Activated T-cell treated with anti-CD3 and anti-CD28 coated beads, Interleukin-2, amount 50 U/mL, for 72 hours (primary cell): ENCODE measurements around the gene CCR5. TPM values are rescaled to one million over a fixed set of nuclear protein-coding genes. Genes with fewer than 3 reads are reported as not detected.

Source experiments
- ATAC-seq, 2 donors: fragments of 150-1000 bp; cut with Tn5 transposase; replicated peaks in 1 of 2; 2 replicates each; pipeline ENCODE4 v1.10.0; 2021; ENCODE audit warnings: moderate library complexity in 2 of 2, mild to moderate bottlenecking in 1 of 2
- DNase-seq, 2 donors: peaks; one replicate each; pipeline ENCODE4 v3.0.0; 2021 to 2022; ENCODE audit warnings: mixed read lengths in 1 of 2
- H3K27ac Mint-ChIP-seq: one replicate; pipeline ENCODE4 v1.8.0; 2022; ENCODE audit warnings: mild to moderate bottlenecking, moderate library complexity, mixed read lengths
- H3K27me3 Mint-ChIP-seq: one replicate; pipeline ENCODE4 v1.8.0; 2022; ENCODE audit warnings: low read depth, mixed read lengths
- H3K36me3 Mint-ChIP-seq, 2 donors: one replicate each; pipeline ENCODE4 v1.8.0; 2022; ENCODE audit warnings: mixed read lengths in 2 of 2, mild to moderate bottlenecking in 1 of 2; ENCODE audit not compliant: insufficient read depth in 2 of 2
- H3K4me1 Mint-ChIP-seq: one replicate; pipeline ENCODE4 v1.8.0; 2022; ENCODE audit warnings: low read depth, mixed read lengths
- H3K4me3 Mint-ChIP-seq, 2 donors: one replicate each; pipeline ENCODE4 v1.8.0; 2022; ENCODE audit warnings: mild to moderate bottlenecking in 2 of 2, mixed read lengths in 2 of 2, moderate library complexity in 2 of 2
- H3K9me3 Mint-ChIP-seq, 2 donors: one replicate each; pipeline ENCODE4 v1.8.0; 2022; ENCODE audit warnings: mixed read lengths in 2 of 2
- total RNA-seq, 2 donors: library from RNA; stranded (reverse); gene quantifications; one replicate each; pipeline ENCODE4 v1.2.3, GENCODE V29; 2022

Gene CCR5
- total RNA-seq, 2 donors from 2014 or later, result 0.29 to 1.4 TPM

DNA sequence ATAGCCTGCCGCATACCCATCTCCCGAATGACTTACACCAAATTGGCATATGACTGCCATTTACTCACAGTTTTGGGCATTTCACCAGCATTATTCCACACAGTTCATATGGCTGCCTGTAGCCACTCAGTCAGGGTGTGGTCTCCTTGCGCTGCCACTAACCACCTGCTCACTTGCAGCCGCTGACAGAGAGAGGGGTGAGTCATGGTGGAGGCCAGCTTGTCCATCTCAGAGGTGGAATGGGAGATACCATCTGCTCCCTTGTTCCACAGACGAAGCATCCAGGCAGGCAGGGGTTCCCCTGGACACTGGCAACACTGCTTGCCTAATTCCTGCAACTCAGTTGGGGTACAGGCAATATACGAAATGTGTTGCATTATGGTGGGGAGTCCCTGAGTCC is 51.9 kb downstream of the CCR5 start:
- DNase-seq (no peak), ATAC-seq (no peak)
- Mint-ChIP-seq H3K36me3 (no peaks in the 10 kb centered on the region), H3K4me3 (no peak overlapping the region), H3K27ac (no peak overlapping the region), H3K9me3 (no peaks in the 10 kb centered on the region), H3K4me1 (peaks cover 6% of the 10 kb centered on the region), H3K27me3 (no peaks in the 10 kb centered on the region)

GRCh38 chr3:46423588-46423987 is 52.8 kb downstream of the CCR5 start:
- no peak overlapping the region for H3K4me3 Mint-ChIP-seq
- peaks cover 6% of the 10 kb centered on the region for H3K4me1 Mint-ChIP-seq
- no peaks in the 10 kb centered on the region for H3K27me3 Mint-ChIP-seq
- no peak overlapping the region for H3K27ac Mint-ChIP-seq
- no peaks in the 10 kb centered on the region for H3K36me3 Mint-ChIP-seq
- no peaks in the 10 kb centered on the region for H3K9me3 Mint-ChIP-seq
- DNase-seq, result no peak
- no peak for ATAC-seq

Other genes starting within 250 kb of the CCR5 start
- under 1 TPM; 0.17 to 0.51 TPM for gene CCR1, start 162.6 kb upstream of the CCR5 start, total RNA-seq
- not detected for gene CCR3, start 128.5 kb upstream of the CCR5 start, total RNA-seq
- gene CCR2, start 16.8 kb upstream of the CCR5 start, total RNA-seq, result under 1 TPM in 1 of 2 donors, not detected in 1; 0.46 TPM
- 1 to 10 TPM; 2.5 to 3.2 TPM for gene CCRL2, start 36.3 kb downstream of the CCR5 start, total RNA-seq
- gene LTF, start 94.0 kb downstream of the CCR5 start, total RNA-seq, result not detected
- gene RTP3, start 127.0 kb downstream of the CCR5 start, total RNA-seq, result not detected
- under 1 TPM in 1 of 2 donors, not detected in 1; 0.19 TPM for gene LRRC2, start 195.4 kb downstream of the CCR5 start, total RNA-seq
- gene FAM240A, start 241.6 kb downstream of the CCR5 start, total RNA-seq, result not detected